Right lobe of liver (tissue), 6 donors: ENCODE results near the gene DHX34. TPM values are rescaled to one million over a fixed set of nuclear protein-coding genes. Genes with fewer than 3 reads are reported as not detected.

Source experiments
- ATAC-seq, 4 donors: fragments of 200-7000 bp; cut with Tn5 transposase; one replicate each; pipeline ENCODE4 v1.9.1; 2020; ENCODE audit warnings: mild to moderate bottlenecking in 4 of 4, moderate library complexity in 4 of 4
- DNase-seq, 3 donors: peaks; one replicate each; pipeline ENCODE4 v3.0.0-alpha.2; 2020
- H3K27ac ChIP-seq, 3 donors: fragments of 200-600 bp; one replicate each; pipeline ENCODE4 v1.8.0; 2022
- H3K27me3 ChIP-seq, 2 donors: fragments of 200-600 bp; one replicate each; pipeline ENCODE4 v1.8.0; 2022
- H3K36me3 ChIP-seq, 4 donors: fragments of 200-600 bp; sonication (generic) in 1 of 4; one replicate each; pipeline versions ENCODE4 v1.5.1 to v1.8.0; 2017 to 2022; ENCODE audit warnings: control low read depth in 1 of 4
- H3K4me1 ChIP-seq, 4 donors: fragments of 200-600 bp; sonication (generic) in 1 of 4; one replicate each; pipeline versions ENCODE4 v1.5.1 to v1.8.0; 2017 to 2022; ENCODE audit warnings: control low read depth in 1 of 4
- H3K4me3 ChIP-seq, 3 donors: fragments of 200-600 bp; one replicate each; pipeline ENCODE4 v1.8.0; 2022
- H3K9me3 ChIP-seq, 4 donors: fragments of 200-600 bp; sonication (generic) in 1 of 4; one replicate each; pipeline versions ENCODE4 v1.5.1 to v1.8.0; 2017 to 2022; ENCODE audit warnings: control low read depth in 1 of 4
- CTCF ChIP-seq, 4 donors: fragments of 200-600 bp in 3 of 4; fragments of 450-650 bp in 1 of 4; IDR thresholded peaks; one replicate each; pipeline versions ENCODE4 v1.5.1 to v1.8.0; 2016 to 2022; ENCODE audit warnings: antibody characterized with exemption in 4 of 4, mild to moderate bottlenecking in 2 of 4
- POLR2A ChIP-seq: fragments of 450-650 bp; IDR thresholded peaks from one replicate; pipeline ENCODE4 v1.6.1; 2017; ENCODE audit warnings: antibody characterized with exemption, mild to moderate bottlenecking
- WGBS: methylation state at CpG from one replicate; pipeline ENCODE4 v1.1.6; 2018; ENCODE audit warnings: low coverage, low lambda C conversion rate; ENCODE audit not compliant: insufficient coverage; ENCODE audit errors: missing lambda C conversion rate; 5-methylcytosine and 5-hydroxymethylcytosine counted together
- intact Hi-C, 2 donors: fragments of 100-400 bp; cut with DNase I; formaldehyde crosslinking; loops; one replicate each; pipeline versions ENCODE4 v1.11.2 to v1.14.1; 2022
- total RNA-seq, 6 experiments: library from RNA; depleted of rRNA in 2 of 6; stranded (reverse); fragments of >200 nt in 2 of 6; fragmentation: NEBNext Ultra II Directional in 3 of 6; extraction: Animal tissue kit (Norgen Biotek cat#: 25700) in 3 of 6; gene quantifications; one replicate each; pipeline versions ENCODE4 v1.1.0 to v1.2.4, GENCODE V29; 2016 to 2023
- donor health status: DM: no; HTN: yes; CAD: no.
- donor health status: DM: no; HTN: no; CAD: no.
- donor health status: DM: no; HTN: no; CAD: no.
- donor health status: DM: no; HTN: yes; CAD: no.
- donor health status: DM: no; HTN: yes; CAD: no.

The DHX34 gene
- total RNA-seq, 6 experiments from 2014 or later = 5.2 to 11.9 (median 8.7) TPM

DNA sequence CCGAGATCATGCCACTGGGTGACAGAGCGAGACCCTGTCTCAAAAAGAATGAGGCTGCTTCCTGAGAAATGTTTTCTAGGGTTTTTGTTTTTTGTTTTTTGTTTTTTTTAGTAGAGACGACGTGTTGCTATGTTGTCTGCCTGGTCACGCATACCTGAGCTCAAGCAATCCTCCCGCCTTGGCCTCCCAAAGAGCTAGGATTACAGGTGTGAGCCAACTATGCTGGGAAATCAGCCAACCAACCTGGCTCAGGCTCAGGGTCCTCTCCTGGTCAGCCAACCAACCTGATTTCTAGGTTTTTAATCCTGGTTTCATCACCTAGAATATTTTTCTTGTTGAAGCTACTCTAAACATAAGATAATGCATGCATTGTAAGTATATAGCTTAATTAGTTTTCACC, 7.8 kb downstream of the DHX34 start:
- DNase-seq (peak in 2 of 3 donors; percentile 59 to 77), ATAC-seq (peak; percentile 25 to 68 (median 58))
- Histone ChIP-seq H3K9me3 (no peaks in the 10 kb centered on the region), H3K27ac (no peak overlapping the region), H3K36me3 (peaks cover 13 to 80% (median 31%) of the 10 kb centered on the region in 4 donors), H3K4me1 (peaks cover 0 to 8% (median 3%) of the 10 kb centered on the region in 4 donors), H3K27me3 (no peaks in the 10 kb centered on the region), H3K4me3 (no peak overlapping the region)
- intact Hi-C loops = no loop called here
- TF ChIP-seq CTCF (IDR thresholded peaks at IDR 0.05) = no peak
- TF ChIP-seq POLR2A = no peak
- WGBS = 53% methylated on average over 6 of the region's 6 CpGs

GRCh38 chr19:47357788-47358680, 8.9 kb downstream of the DHX34 start:
- intact Hi-C loops = no loop called here
- ATAC-seq (no peak), DNase-seq (no peak)
- TF ChIP-seq CTCF (IDR thresholded peaks at IDR 0.05) (no peak), POLR2A (no peak)
- H3K36me3 ChIP-seq = peaks cover 13 to 92% (median 35%) of the 10 kb centered on the region in 4 donors
- H3K4me3 ChIP-seq = no peak overlapping the region
- peaks cover 0 to 7% (median 2%) of the 10 kb centered on the region in 4 donors for H3K4me1 ChIP-seq
- 90% methylated on average over 9 of the region's 28 CpGs for WGBS
- no peaks in the 10 kb centered on the region for H3K27me3 ChIP-seq
- no peaks in the 10 kb centered on the region for H3K9me3 ChIP-seq
- no peak overlapping the region for H3K27ac ChIP-seq

DNA sequence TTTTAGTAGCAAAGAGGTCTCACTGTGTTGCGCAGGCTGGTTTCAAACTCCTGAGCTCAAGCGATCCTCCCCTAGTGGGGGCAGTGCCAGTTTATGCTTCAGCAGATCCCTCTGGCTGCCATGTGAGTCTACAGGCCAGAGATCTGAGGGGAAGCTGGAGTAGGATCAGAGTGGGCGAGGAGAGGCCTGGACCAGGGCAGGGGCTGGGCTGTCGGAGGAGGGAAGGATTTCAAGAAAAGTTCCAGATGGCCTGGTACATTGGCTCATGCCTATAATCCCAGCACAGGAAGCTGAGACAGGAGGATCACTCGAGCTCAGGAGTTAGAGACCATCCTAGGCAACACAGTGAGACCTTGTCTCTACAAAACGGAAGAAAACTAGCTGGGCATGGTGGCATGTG, 9.8 kb downstream of the DHX34 start:
- H3K4me3 ChIP-seq = no peak overlapping the region
- DNase-seq = no peak
- 100% methylated on average over 4 of the region's 6 CpGs for WGBS
- no peak overlapping the region for H3K27ac ChIP-seq
- no peaks in the 10 kb centered on the region for H3K27me3 ChIP-seq
- no peaks in the 10 kb centered on the region for H3K9me3 ChIP-seq
- intact Hi-C loops = no loop called here
- H3K36me3 ChIP-seq = peaks cover 13 to 96% (median 37%) of the 10 kb centered on the region in 4 donors
- no peak for ATAC-seq
- no peak for TF ChIP-seq POLR2A
- no peak for TF ChIP-seq CTCF (IDR thresholded peaks at IDR 0.05)
- no peaks in the 10 kb centered on the region for H3K4me1 ChIP-seq

DNA sequence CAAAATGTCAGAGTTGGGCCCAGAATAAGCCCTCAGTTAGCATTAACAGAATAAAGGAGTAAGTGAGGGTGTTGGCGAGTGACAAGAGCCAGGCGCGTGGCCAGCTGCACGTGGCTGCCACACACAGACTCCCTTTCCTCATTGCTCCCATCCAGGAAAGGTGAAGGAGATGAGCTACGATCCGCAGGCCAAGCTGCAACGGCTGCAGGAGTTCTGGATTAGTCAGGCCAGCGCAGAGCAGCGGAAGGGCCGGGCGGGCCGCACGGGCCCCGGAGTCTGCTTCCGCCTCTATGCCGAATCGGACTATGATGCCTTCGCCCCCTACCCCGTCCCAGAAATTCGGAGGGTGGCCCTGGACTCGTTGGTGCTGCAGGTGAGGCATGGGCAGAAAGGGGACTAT, 13.2 kb downstream of the DHX34 start:
- Histone ChIP-seq H3K4me1 (no peaks in the 10 kb centered on the region), H3K27me3 (no peaks in the 10 kb centered on the region), H3K9me3 (no peaks in the 10 kb centered on the region), H3K36me3 (peaks cover 4 to 83% (median 30%) of the 10 kb centered on the region in 4 donors), H3K4me3 (no peak overlapping the region), H3K27ac (no peak overlapping the region)
- no peak for DNase-seq
- no peak for TF ChIP-seq CTCF (IDR thresholded peaks at IDR 0.05)
- TF ChIP-seq POLR2A = no peak
- no peak for ATAC-seq
- intact Hi-C loops = no loop called here
- WGBS = 91% methylated on average over 4 of the region's 21 CpGs
